ENCODE data around the gene CEP85L.

CEP85L gene

DNA sequence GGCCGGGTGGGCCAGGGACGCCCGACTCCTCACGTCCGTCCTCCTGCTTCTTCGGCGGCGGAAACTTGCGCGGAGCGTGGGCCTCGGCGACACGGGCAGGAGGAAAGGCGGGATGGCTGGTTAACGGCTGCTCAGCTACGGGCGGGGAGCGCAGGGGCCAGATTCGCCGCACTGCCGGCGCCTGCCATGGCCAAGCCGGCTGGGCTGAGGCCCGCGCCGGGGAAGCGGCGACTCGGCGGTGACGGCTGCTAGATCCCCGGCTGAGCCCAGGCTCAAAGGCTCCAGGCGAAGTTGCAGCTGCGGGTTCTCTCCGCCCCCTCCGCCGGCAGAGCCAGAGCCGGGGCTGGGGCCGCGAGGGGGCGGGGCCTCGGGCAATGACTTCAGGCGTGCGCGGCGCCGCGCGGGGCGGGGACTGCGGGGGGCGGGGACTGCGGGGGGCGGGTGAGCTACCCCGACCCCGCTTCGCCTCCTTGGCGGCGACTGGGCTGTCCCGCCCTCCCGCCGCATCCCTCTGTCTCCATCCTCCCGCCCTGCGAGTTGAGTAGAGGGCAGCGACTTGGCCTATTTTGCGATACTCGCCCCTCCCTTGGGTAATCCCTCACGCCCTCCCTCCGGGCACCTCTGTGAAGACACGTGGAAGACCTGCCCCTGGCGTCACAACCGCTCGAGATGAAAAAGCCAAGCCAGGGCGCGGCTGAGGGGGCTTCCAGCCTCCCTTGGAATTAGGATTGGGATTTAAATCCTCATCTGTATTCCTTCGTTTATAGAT is at the start of gene CEP85L:
CEP85L (minus strand) TSS at position 310 of the 769 bp plus-strand sequence. CDS start 322 bp downstream, outside the sequence.
- DNase-seq, result peak; percentile 90

- DNase-seq, result no peak
These were observed 49.1 kb upstream of the CEP85L start for GRCh38 chr6:118700531-118700930.

DNA sequence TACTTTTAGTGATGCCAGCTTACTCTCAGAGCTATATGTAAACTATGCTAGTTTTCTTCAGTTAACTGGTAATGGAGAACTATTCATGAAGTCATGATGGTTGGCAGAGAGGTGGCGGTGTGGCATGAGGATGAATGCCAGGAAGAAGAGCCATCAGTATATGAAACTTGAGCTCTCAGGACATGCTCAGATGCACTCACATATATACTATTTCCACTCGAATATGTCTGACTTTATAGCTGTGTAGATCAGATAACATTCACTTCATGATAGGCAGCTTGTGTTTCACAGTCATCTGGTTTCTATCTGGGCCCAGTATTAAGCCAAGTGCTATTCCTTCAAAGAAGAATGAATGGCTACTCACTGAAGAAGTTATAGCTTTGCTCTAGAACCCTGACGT is 46.2 kb upstream of the CEP85L start:
- DNase-seq, result no peak

- DNase-seq, result no peak
These were observed 44.9 kb upstream of the CEP85L start for GRCh38 chr6:118696271-118696670.

DNA sequence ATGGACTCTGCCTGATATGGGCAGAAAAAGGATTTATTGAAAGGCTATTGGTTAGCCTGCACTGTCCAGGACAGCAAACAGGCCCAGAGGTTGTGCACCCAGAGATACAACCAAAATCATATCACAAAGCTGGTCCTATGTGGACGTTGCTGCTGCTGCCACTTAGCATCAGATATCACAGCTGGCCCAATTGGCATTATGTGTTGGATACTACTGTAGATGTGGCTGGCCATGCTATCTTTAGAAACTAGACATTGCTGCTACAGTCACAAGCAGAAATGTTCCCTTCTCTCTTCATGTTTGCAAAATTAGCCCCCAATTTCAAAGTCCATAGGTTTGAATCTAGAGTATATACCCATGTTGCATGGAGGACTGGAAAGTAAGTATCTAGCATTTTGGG is 42.2 kb upstream of the CEP85L start:
- DNase-seq, result no peak

- no peak for DNase-seq
These were observed 34.5 kb upstream of the CEP85L start for GRCh38 chr6:118685823-118686449.

GRCh38 chr6:118683881-118684872 is 32.8 kb upstream of the CEP85L start:
- DNase-seq, result no peak

GRCh38 chr6:118680452-118681095 is 29.2 kb upstream of the CEP85L start:
- DNase-seq, result peak; percentile 17

- no peak for DNase-seq
These were observed 28.0 kb upstream of the CEP85L start for GRCh38 chr6:118679327-118679901.

DNA sequence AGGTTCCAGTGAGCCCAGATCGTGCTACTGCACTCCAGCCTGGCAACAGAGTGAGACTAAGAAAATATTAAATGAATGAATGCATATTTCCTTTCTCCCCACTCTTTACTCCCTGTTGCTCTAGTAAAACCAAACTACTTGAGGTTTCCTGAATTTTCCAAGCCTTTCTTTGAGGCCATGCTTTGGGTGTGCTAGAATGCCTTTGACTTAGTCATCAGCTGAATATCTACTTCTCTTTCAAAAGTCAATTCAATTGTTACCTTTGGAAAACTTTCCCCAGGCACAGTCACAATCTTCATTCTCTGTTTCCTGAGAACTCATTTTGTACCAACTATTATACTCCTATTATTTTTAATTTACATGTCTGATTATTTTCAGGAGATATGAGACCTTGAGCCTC is 27.5 kb upstream of the CEP85L start:
- DNase-seq, result no peak

DNA sequence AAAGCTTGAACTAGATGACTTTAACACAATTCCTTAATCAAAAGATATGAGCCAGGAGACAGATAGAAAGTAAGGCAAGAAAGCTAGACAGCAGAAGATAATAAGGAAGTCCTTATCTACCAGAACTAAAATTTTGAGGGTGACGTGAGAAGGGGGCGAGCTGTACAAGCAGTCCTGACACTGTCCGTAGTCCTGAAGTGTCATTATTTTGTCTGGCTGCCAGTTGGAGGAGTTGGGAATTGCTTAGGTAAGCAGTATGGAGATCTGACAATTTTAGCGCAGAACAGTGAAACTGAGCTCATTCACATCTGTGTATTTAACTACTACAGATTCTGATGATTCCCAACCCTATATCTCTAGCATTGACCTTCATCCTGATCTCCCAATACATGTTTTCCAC is 25.8 kb upstream of the CEP85L start:
- no peak for DNase-seq

- DNase-seq, result no peak
These were observed 23.8 kb upstream of the CEP85L start for GRCh38 chr6:118675225-118675624.

DNA sequence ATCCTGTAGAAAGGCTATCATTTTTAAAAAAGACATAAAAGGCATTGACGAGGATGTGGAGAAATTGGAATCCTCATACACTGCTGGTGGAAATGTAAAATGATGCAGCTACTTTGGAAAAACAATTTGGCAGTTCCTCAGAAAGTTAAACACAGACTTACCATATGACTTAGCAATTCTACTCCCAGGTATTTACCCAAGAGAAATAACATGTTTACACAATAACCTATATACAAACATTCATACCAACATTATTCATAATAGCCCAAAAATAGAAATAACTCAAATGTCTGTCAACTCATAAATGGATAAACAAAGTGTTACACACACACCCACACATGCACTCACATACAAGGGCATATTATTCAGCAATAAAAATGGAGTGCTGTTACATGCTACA is 23.4 kb upstream of the CEP85L start:
- DNase-seq, result no peak

DNA sequence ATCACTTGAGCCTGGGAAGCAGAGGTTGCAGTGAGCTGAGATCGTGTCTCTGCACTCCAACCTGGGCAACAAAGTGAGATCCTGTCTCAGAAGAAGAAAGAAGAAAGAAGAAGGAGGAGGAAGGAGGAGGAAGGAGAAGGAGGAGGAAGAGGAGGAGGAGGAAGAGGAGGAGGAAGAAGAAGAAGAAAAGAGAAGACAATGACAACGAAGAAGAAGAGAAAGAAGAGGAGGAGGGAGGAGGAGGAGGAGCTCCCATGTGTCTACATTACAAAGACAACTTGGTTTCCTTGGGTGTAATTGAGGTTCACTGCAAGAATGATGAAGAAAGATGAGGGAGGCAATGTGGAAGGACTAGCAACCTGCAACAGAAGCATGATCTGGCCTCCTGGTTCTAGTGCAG is 21.3 kb upstream of the CEP85L start:
- DNase-seq, result no peak

DNA sequence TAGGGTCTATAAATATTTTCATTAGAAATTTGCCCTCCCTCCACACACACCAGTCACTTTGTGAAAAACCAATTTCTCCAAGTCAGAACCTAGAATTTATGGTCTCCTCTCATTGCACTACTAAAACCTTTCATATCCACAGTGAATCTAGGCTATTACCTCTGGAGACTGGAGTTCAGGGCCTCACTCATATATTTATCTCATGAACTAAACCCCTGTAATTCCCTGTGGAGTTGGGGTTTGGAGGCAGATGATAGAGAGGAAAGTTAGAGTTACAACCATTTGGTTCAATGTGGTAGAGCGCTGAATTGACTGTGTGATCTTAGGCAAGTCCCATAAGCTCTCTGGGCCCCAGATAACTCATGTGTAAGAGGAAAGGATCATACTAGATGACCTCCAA is 18.2 kb upstream of the CEP85L start:
- no peak for DNase-seq

DNA sequence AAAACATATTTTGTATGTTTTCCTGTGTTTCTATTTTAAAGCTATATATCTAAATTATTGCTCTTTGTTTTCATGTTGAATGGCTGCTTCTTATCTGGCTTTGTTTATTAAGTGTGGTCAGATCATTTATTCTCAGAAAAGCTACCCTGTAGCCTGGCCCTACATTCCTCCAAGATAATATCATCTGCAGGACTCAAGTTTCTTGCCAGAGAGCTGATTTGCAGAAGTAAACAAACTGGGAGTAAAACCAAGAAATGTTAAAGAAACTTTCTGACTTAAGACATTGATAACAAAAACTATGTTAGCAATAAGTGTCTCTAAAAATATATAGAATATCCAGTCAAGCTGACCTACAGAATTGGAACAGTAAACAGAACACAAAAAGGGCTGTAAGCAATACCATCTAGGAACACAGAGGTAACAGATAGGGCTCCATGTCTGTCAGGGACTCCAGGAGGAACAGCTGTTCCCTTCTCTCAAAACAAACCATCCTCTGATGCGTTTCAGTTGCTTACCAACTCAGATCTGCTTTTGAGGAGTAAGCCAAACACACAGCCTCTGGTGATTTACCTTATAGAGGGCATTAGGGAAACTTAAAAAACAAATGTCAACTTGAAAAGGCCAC is 17.5 kb upstream of the CEP85L start:
- no peak for DNase-seq

- DNase-seq, result no peak
These were observed 16.6 kb upstream of the CEP85L start for GRCh38 chr6:118667988-118668387.

DNA sequence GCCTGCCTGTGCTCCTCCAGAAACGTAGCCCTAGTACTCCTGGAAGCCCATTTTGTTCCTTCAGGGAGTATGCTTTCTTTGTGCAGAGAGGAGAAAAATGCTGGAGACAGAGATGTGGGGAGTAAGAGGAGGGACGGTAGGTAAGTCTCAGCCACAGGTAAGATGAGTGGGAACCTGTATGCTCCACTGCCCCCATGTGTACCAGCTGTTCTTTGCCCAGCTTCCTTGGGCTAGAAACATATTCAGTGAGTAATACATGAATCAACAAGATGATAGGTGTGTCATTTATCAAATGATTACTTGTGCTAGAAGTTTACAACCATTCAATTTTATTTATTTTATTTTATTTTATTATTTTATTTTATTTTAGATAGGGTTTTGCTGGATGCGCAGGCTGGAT is 13.6 kb upstream of the CEP85L start:
- DNase-seq, result no peak

DNA sequence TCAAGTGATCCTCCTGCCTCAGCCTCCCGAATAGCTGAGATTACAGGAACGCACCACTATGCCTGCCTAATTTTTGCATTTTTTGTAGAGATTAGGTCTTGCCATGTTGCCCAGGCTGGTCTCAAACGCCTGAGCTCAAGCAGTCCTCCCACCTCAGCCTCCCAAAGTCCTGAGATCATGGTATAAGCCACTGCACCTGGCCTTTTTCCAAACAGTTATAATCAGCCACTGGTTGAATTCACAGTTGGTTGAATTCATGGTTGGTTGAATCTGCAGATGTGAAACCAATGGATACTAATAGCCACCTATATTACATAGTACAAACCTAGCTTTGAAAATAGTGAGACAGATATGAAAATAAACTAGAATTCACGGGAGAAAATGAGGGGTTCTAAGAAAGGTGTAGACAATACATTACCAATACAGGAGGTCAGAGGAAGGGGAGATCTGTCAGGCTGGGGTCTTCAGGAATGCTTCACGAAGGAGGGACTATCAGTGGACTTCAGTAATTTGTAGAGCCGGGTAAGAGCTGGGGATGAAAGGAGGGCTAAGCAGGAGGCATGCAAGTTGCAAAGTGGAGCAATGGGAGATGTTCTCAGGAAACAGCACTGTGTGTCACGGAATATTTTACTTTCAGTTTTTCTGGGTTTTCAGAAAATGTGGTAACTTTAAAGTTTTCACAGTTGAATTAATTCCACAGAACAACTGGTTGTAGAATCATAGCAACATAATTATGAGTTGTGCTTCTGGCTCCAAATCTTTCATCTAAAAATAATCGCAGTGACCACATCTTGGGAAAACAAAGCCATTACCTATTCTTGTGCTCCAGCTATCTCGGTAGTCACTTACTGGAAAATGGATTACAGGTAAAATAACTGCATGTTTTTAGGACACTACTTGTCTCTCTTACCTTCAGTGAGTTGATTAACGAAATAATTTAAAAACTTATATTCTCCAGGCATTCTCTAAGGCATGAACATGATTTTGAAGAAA is 12.9 kb upstream of the CEP85L start:
- DNase-seq, result no peak

DNA sequence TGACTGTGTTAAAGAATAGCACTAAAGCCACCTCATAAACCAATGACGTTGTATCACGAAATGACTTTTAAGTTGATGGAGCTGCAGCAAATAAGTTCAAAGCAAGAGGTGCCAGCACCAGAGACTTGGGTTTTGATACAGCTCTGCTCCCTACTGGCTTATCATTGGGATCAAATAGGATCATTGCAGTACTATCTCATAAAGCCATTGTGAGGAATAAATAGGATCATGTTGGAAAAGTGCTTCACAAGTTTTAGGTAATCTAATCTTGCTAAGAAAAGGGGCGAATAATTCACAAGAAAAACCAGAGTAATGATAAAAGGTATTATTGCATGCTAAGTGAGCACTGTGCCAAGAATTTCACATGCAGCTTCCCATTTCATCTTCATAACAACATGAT is 10.4 kb upstream of the CEP85L start:
- DNase-seq, result no peak

DNA sequence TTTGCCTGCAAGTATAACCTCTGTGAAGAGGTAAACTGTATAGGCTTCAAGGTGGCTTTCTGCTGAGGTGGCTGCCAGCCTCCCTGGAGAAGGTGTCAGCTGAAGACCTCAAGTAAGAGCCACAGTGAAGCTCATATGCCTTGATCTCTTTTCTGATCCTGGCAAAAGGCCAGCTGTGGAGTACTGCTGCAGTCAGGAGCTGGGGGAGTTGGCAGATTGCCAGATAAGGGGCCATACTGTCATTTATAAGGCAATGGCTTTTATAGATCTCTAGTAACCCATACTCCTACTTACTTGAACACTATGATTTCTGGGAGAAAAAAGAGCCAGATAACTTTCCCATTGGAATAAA is 8.8 kb upstream of the CEP85L start:
- DNase-seq, result peak; percentile 35
